Lung microvascular endothelial cell (primary cell): ENCODE results near the gene PLEK2. TPM values are rescaled to one million over a fixed set of nuclear protein-coding genes. Genes with fewer than 3 reads are reported as not detected.
"Not testable (repeated sequence)": the region's sequence is repeated elsewhere in the genome, so short reads cannot be mapped to it uniquely, and the experiment has no call there.

Source experiments
- DNase-seq, 2 donors: peaks; one replicate each; pipeline versions ENCODE4 v3.0.0 to v3.0.0-alpha.2; 2010; ENCODE audit warnings: low read depth in 2 of 2
- total RNA-seq: library from RNA; depleted of rRNA; stranded (reverse); fragments of >200 nt; gene quantifications from 2 replicates; pipeline ENCODE4 v1.2.1, GENCODE V29; 2014

PLEK2 gene
- total RNA-seq, 1 donor from 2014 or later = 0.20 TPM

GRCh38 chr14:67429510-67430205 is 17.7 kb upstream of the PLEK2 start:
- no peak for DNase-seq

GRCh38 chr14:67428501-67429031 is 16.6 kb upstream of the PLEK2 start:
- DNase-seq = peak in 1 of 2 donors; percentile 37

- peak; percentile 81 to 87 for DNase-seq
Measured at GRCh38 chr14:67426983-67427606, 15.1 kb upstream of the PLEK2 start.

- DNase-seq = no peak
Measured at GRCh38 chr14:67426161-67426560, 14.2 kb upstream of the PLEK2 start.

GRCh38 chr14:67425608-67426007 is 13.6 kb upstream of the PLEK2 start:
- DNase-seq = no peak

DNA sequence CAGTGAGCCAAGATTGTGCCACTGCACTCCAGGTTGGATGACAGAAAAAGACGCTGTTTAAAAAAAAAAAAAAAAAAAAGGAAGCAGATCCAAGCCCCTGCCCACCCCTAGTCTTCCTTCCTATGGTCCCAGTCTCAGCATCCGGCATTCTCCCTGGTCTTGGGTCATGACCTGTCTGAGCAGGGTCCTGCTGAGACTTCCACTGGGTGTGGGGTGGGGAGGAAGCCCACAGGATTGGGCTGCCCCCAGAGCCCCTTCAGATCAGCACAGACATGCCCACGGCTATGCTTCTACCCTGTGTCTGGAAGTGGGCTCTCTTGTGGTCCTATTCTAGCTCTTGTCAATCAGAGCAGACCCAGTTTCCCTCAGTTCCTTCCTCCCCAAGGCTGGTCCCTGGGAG is 12.6 kb upstream of the PLEK2 start:
- DNase-seq = no peak

GRCh38 chr14:67423424-67423823 is 11.5 kb upstream of the PLEK2 start:
- DNase-seq = no peak

GRCh38 chr14:67421356-67422224 is 9.6 kb upstream of the PLEK2 start:
- no peak for DNase-seq

- DNase-seq = no peak
Measured at GRCh38 chr14:67420102-67420739, 8.3 kb upstream of the PLEK2 start.

DNA sequence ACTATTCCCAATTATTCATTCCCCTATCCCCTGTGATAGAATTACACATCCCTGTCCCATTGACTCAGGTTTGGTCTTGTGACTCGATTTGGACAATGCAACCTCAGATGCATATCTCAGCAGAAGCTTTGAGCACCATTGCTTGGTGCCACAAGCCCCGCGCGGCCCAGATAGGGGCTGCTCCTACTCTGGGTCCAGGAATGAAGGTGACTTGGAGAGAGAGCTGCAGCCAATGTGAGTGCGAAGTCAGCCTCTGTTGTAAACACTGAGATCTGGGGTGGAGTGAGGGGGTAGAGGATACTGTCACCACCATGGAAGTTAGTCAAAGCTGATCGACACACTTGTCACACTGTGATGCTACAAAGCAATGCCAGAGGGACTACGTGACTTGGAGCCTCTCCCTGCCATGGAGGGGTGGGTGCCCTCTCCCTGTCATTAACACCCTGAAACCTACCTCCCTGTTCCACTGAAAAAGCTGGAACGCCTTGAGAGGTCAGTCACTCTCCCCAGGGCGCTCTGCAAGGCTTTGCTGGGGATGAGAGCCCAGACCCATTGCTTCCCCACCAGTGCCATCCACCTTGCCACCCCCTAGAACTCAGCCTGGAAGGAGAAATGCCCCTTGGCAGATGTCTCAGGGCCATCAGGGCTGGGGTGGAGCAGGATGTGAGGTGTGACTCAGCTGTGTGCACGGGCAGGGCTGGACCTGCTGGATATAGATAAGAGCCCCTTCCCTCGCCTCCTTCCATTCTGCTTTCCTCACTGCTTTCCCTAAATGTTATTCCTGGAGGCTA is 6.6 kb upstream of the PLEK2 start:
- peak in 1 of 2 donors; percentile 41 for DNase-seq

DNA sequence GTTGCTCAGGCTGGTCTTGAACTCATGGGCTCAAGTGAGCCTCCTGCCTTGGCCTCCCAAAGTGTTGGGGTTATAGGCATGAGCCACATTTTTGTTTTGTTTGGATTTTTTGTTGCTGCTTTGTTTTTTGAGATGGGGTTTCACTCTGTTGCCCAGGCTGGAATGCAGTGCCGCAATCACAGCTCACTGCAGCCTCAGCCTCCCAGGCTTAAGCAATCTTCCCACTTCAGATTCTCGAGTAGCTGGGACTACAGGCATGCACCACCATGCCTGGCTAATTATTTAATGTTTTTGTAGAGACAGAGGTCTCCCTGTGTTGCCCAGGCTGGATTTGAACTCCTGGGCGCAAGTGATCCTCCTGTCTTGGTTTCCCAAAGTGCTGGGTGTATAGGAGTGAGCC is 5.7 kb upstream of the PLEK2 start:
- DNase-seq = no peak

GRCh38 chr14:67416810-67417209 is 4.8 kb upstream of the PLEK2 start:
- DNase-seq = no peak

DNA sequence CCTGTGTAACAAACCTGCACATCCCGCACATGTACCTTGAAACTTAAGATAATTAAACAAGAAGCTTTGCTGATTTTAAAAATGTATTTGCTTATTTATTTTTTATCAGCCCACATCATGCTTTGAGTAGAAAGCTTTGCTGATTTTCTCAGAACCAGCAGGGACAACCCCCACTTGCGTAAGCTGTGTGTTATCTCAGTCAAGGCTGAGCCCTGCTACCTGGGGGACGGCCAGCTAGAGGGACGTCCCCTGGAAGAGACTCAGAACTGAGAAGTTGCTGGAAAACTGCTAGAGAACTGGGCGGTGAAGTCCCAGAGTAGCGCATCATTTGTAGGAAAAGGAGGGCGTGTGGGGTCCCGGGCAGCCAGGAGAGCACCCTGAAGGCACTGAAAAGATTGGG is 4.1 kb upstream of the PLEK2 start:
- no peak for DNase-seq

DNA sequence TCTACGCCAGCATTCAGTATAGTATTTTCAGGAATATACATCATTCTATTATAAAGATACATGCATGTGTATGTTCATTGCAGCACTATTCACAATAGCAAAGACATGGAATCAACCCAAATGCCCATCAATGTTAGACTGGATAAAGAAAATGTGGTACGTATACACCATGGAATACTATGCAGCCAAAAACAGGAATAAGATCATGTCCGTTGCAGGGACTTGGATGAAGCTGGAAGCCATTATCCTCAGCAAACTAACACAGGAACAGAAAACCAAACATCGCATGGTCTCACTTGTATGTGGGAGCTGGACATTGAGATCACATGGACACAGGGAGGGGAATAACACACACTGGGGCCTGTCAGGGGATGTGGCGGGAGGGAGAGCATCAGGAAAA is 3.6 kb upstream of the PLEK2 start:
- DNase-seq = not testable (repeated sequence)

- DNase-seq = peak; percentile 61 to 94
Measured at GRCh38 chr14:67413806-67414769, 2.1 kb upstream of the PLEK2 start.

GRCh38 chr14:67411370-67411769 is 595 bp downstream of the PLEK2 start:
- peak in 1 of 2 donors; percentile 25 for DNase-seq

GRCh38 chr14:67410313-67410712 is 1.7 kb downstream of the PLEK2 start:
- DNase-seq = no peak

DNA sequence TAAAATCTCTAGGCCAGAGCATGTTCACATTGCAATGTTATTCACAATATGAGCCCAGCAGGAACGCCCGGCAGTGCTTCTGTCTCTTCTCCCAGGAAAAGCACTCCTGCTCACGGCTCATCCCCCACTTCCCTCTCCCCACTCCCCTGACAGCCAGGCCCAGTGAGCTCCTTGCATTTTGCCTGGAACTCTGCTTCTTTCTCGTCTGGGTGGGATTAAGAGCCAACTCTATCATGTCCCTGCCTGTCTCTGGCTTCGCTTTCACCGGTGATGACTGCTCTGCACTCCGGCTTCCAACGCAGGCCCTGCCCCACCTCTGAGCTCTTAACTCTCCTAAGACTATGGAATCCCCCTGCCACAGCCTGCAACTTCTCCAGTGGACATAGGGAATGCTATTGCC is 2.5 kb downstream of the PLEK2 start:
- no peak for DNase-seq

DNA sequence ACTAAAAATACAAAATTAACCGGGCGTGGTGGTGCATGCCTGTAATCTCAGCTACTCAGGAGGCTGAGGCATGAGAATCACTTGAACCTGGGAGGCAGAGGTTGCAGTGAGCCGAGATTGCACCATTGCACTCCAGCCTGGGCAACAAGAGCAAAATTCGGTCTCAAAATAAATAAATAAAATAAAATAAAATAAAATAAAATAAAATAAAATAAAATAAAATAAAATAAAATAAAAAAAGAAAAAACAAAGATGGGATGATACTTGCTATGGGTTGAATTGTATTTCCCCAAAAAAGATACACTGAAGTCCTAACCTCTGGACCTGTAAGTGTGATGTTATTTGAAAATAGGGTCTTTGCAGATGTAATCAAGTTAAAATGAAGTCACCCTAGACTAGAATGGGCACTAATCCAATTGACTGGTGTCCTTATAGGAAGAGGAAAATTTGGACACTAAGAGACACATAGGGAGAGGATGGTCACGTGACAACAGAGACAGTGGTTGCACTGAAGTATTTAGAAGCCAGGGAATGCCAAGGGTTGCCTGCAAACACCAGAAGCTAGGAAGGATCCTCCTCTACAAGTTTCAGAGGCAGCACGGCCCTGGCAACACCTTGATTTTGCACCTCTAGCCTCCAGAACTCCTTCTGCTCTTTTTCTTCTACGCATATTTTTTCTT is 3.7 kb downstream of the PLEK2 start:
- DNase-seq = not testable (repeated sequence)
